Endodermal cell (in vitro differentiated cells): ENCODE results near the gene DUOX1. TPM values are rescaled to one million over a fixed set of nuclear protein-coding genes. Genes with fewer than 3 reads are reported as not detected.

ENCODE experiments used
- DNase-seq: peaks from one replicate; pipeline ENCODE4 v3.0.0-alpha.2; 2017
- H3K27ac ChIP-seq: 2 replicates; pipeline ENCODE4 v1.5.1; 2013; ENCODE audit warnings: mild to moderate bottlenecking, low read depth, low read length, moderate library complexity
- H3K27me3 ChIP-seq: 2 replicates; pipeline ENCODE4 v1.6.1; 2013; ENCODE audit warnings: mild to moderate bottlenecking, low read length, moderate library complexity; ENCODE audit not compliant: insufficient read depth, control insufficient read depth, poor library complexity, severe bottlenecking
- H3K36me3 ChIP-seq: 2 replicates; pipeline ENCODE4 v1.7.0; 2013; ENCODE audit warnings: mild to moderate bottlenecking, low read length, moderate library complexity; ENCODE audit not compliant: control insufficient read depth, insufficient read depth
- H3K4me1 ChIP-seq: one replicate; pipeline ENCODE4 v1.7.0; 2013; ENCODE audit warnings: low read length; ENCODE audit not compliant: control insufficient read depth, insufficient read depth
- H3K4me3 ChIP-seq: 2 replicates; pipeline ENCODE4 v1.5.1; 2013; ENCODE audit warnings: mild to moderate bottlenecking, low read length, moderate library complexity
- H3K9ac ChIP-seq: 2 replicates; pipeline ENCODE4 v1.6.1; 2013; ENCODE audit warnings: mild to moderate bottlenecking, low read length, moderate library complexity; ENCODE audit not compliant: poor library complexity, severe bottlenecking; ENCODE audit errors: extremely low read depth
- H3K9me3 ChIP-seq: 2 replicates; pipeline ENCODE4 v1.6.1; 2013; ENCODE audit warnings: mild to moderate bottlenecking, low read length, moderate library complexity; ENCODE audit not compliant: control insufficient read depth
- H3K27ac Mint-ChIP-seq: 2 replicates; pipeline ENCODE4 v1.8.0; 2020; ENCODE audit warnings: mixed read lengths
- H3K27me3 Mint-ChIP-seq: 2 replicates; pipeline ENCODE4 v1.8.0; 2021; ENCODE audit warnings: mild to moderate bottlenecking, mixed read lengths; ENCODE audit not compliant: insufficient read depth
- H3K36me3 Mint-ChIP-seq: 2 replicates; pipeline ENCODE4 v1.8.0; 2020; ENCODE audit warnings: low read depth, mixed read lengths
- H3K4me1 Mint-ChIP-seq: 2 replicates; pipeline ENCODE4 v1.8.0; 2020; ENCODE audit warnings: mixed read lengths
- H3K4me3 Mint-ChIP-seq: 2 replicates; pipeline ENCODE4 v1.8.0; 2020; ENCODE audit warnings: mild to moderate bottlenecking, moderate library complexity, mixed read lengths
- H3K9me3 Mint-ChIP-seq: 2 replicates; pipeline ENCODE4 v1.8.0; 2020; ENCODE audit warnings: mild to moderate bottlenecking, mixed read lengths
- whole genome bisulfite sequencing, 2 experiments: methylation state at CpG; one replicate each; pipeline versions ENCODE4 v1.1.5 to v1.1.7; 2013; ENCODE audit warnings: missing lambda C conversion rate in 2 of 2, mixed read lengths in 1 of 2; ENCODE audit not compliant: insufficient coverage in 1 of 2, insufficient read length in 1 of 2; 5-methylcytosine and 5-hydroxymethylcytosine counted together
- total RNA-seq, 2 donors: library from RNA; stranded (reverse); fragmentation: NEBNext Ultra II Directional in 1 of 2; extraction: Animal tissue kit (Norgen Biotek cat#: 25700) in 1 of 2; gene quantifications; 2 replicates in 1 of 2; 3 replicates in 1 of 2; pipeline ENCODE4 v1.2.1, GENCODE V29; 2021
- TF ChIP-seq, protein P1 (sequence below): fragments of 200-600 bp; sonication (generic); conservative IDR thresholded peaks from 2 replicates; pipeline ENCODE4 v1.5.0; 2021; ENCODE audit warnings: antibody characterized with exemption, mild to moderate bottlenecking

The DUOX1 gene
- total RNA-seq, 2 donors from 2014 or later = 1.2 to 1.9 TPM

GRCh38 chr15:45212493-45212892 lies 82.7 kb downstream of the DUOX1 start:
- no peaks in the 10 kb centered on the region for H3K27me3 ChIP-seq
- H3K27ac ChIP-seq = no peak overlapping the region
- no peak overlapping the region for H3K9ac ChIP-seq
- H3K4me3 ChIP-seq = no peak overlapping the region
- no peaks in the 10 kb centered on the region for H3K4me1 ChIP-seq
- WGBS, 2 experiments = 100% methylated on average over 1 of the region's 1 CpG; no CpG with 5 or more reads in 1 of the 2 experiments
- H3K4me3 Mint-ChIP-seq = no peak overlapping the region
- H3K9me3 ChIP-seq = no peaks in the 10 kb centered on the region
- no peaks in the 10 kb centered on the region for H3K4me1 Mint-ChIP-seq
- H3K36me3 Mint-ChIP-seq = no peaks in the 10 kb centered on the region
- H3K27me3 Mint-ChIP-seq = peaks cover 43% of the 10 kb centered on the region
- TF ChIP-seq, protein P1, sequence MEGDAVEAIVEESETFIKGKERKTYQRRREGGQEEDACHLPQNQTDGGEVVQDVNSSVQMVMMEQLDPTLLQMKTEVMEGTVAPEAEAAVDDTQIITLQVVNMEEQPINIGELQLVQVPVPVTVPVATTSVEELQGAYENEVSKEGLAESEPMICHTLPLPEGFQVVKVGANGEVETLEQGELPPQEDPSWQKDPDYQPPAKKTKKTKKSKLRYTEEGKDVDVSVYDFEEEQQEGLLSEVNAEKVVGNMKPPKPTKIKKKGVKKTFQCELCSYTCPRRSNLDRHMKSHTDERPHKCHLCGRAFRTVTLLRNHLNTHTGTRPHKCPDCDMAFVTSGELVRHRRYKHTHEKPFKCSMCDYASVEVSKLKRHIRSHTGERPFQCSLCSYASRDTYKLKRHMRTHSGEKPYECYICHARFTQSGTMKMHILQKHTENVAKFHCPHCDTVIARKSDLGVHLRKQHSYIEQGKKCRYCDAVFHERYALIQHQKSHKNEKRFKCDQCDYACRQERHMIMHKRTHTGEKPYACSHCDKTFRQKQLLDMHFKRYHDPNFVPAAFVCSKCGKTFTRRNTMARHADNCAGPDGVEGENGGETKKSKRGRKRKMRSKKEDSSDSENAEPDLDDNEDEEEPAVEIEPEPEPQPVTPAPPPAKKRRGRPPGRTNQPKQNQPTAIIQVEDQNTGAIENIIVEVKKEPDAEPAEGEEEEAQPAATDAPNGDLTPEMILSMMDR = no peak
- H3K36me3 ChIP-seq = no peaks in the 10 kb centered on the region
- H3K9me3 Mint-ChIP-seq = peaks cover 5% of the 10 kb centered on the region
- no peak for DNase-seq
- no peak overlapping the region for H3K27ac Mint-ChIP-seq

Other genes starting within 250 kb of the DUOX1 start
- gene TERB2, start 173.3 kb upstream of the DUOX1 start, total RNA-seq = not detected
- 10 to 100 TPM; 28.7 to 40.3 TPM for gene SORD, start 106.8 kb upstream of the DUOX1 start, total RNA-seq
- under 1 TPM; 0.11 to 0.13 TPM for gene DUOX2, start 15.8 kb upstream of the DUOX1 start, total RNA-seq
- not detected for gene DUOXA2, start 15.7 kb upstream of the DUOX1 start, total RNA-seq
- under 1 TPM; 0.86 to 0.99 TPM for gene DUOXA1, start 115 bp upstream of the DUOX1 start, total RNA-seq
- gene SHF, start 58.0 kb downstream of the DUOX1 start, total RNA-seq = 10 to 100 TPM; 42.0 to 53.8 TPM
- 1 to 10 TPM; 3.8 to 4.4 TPM for gene SLC28A2, start 122.2 kb downstream of the DUOX1 start, total RNA-seq
- gene GATM, start 248.6 kb downstream of the DUOX1 start, total RNA-seq = 10 to 100 TPM; 35.2 to 83.4 TPM